GM13976 (cell line): ENCODE results near the gene HMCES.

Source experiments
- DNase-seq: peaks from one replicate; pipeline ENCODE4 v3.0.0; 2012; ENCODE audit warnings: low spot score
- CTCF ChIP-seq: IDR thresholded peaks from 2 replicates; pipeline ENCODE4 v1.5.1; 2012; ENCODE audit warnings: borderline replicate concordance, mild to moderate bottlenecking; ENCODE audit not compliant: insufficient read depth; ENCODE audit errors: extremely low read depth, missing control alignments, control extremely low read depth
- in situ Hi-C: fragments of 300-500 bp; cut with MboI; formaldehyde crosslinking; loops from one replicate; pipeline ENCODE4 v1.12.0; 2022; ENCODE audit warnings: low sequenced_read_pairs, mixed read lengths, inconsistent platforms; ENCODE audit not compliant: unreplicated experiment

The HMCES gene

GRCh38 chr3:129246636-129247035, 32.0 kb upstream of the HMCES start:
- DNase-seq = no peak
- TF ChIP-seq CTCF = no peak
- in situ Hi-C loops = loop anchor here (10.0 kb wide), 2 partner anchors 192 to 272 kb away; no protein-coding TSS in a partner anchor

- in situ Hi-C loops = loop anchor here (10.0 kb wide), 2 partner anchors 194 to 274 kb away; no protein-coding TSS in a partner anchor
- TF ChIP-seq CTCF = no peak
- DNase-seq = no peak
Measured at GRCh38 chr3:129248286-129248979, 30.2 kb upstream of the HMCES start.

- peak; percentile 98 for DNase-seq
- no peak for TF ChIP-seq CTCF
- in situ Hi-C loops = loop anchor here (10.0 kb wide), 2 partner anchors 195 to 275 kb away; no protein-coding TSS in a partner anchor
Measured at GRCh38 chr3:129249284-129250065, 29.2 kb upstream of the HMCES start, which contains the start of gene COPG1. Gene COPG1 (plus strand): TSS chr3:129249606. CDS start chr3:129249710, 104 bp downstream.

GRCh38 chr3:129252748-129253147, 25.9 kb upstream of the HMCES start:
- no peak for DNase-seq
- in situ Hi-C loops = no loop called here
- TF ChIP-seq CTCF = no peak

GRCh38 chr3:129254536-129255230, 24.0 kb upstream of the HMCES start:
- DNase-seq = no peak
- in situ Hi-C loops = no loop called here
- no peak for TF ChIP-seq CTCF

GRCh38 chr3:129256270-129256669, 22.4 kb upstream of the HMCES start:
- in situ Hi-C loops = no loop called here

More at GRCh38 chr3:129256270-129256669, 22.4 kb upstream of the HMCES start:
- TF ChIP-seq CTCF = no peak
- no peak for DNase-seq
